KMS-11 (cell line): ENCODE data around the gene LSAMP.

Experiments
- H2AFZ ChIP-seq: fragments of 200-600 bp; sonication (generic); 2 replicates; pipeline ENCODE4 v1.6.1; 2016; ENCODE audit warnings: antibody characterized with exemption, mixed run types, low read depth
- H3K27ac ChIP-seq: fragments of 200-600 bp; sonication (generic); 2 replicates; pipeline ENCODE4 v1.6.1; 2016; ENCODE audit warnings: mild to moderate bottlenecking, mixed run types
- H3K27me3 ChIP-seq: fragments of 200-600 bp; sonication (generic); 2 replicates; pipeline ENCODE4 v1.6.1; 2017; ENCODE audit warnings: mild to moderate bottlenecking, low read depth, mixed run types, moderate library complexity; ENCODE audit not compliant: insufficient read depth
- H3K36me3 ChIP-seq: fragments of 200-600 bp; sonication (generic); 2 replicates; pipeline ENCODE4 v1.6.1; 2017; ENCODE audit warnings: mild to moderate bottlenecking, mixed run types; ENCODE audit not compliant: insufficient read depth
- H3K4me1 ChIP-seq: fragments of 200-600 bp; sonication (generic); 2 replicates; pipeline ENCODE4 v1.6.1; 2016; ENCODE audit warnings: mild to moderate bottlenecking, low read depth, mixed run types; ENCODE audit not compliant: poor library complexity, severe bottlenecking
- H3K4me2 ChIP-seq: fragments of 200-600 bp; sonication (generic); 2 replicates; pipeline ENCODE4 v1.7.0; 2016; ENCODE audit warnings: mild to moderate bottlenecking, mixed run types
- H3K4me3 ChIP-seq: fragments of 200-600 bp; sonication (generic); IDR thresholded peaks from 2 replicates; pipeline ENCODE4 v1.6.1; 2017; ENCODE audit warnings: low read depth, low read length, mixed read lengths; ENCODE audit not compliant: insufficient read depth
- H3K79me2 ChIP-seq: fragments of 200-600 bp; sonication (generic); 2 replicates; pipeline ENCODE4 v1.6.1; 2016; ENCODE audit warnings: low read depth, mixed run types; ENCODE audit not compliant: insufficient read depth
- H3K9ac ChIP-seq: fragments of 200-600 bp; sonication (generic); 2 replicates; pipeline ENCODE4 v1.6.1; 2016; ENCODE audit warnings: mild to moderate bottlenecking, mixed run types
- H4K20me1 ChIP-seq: fragments of 200-600 bp; sonication (generic); 2 replicates; pipeline ENCODE4 v1.6.1; 2016; ENCODE audit warnings: mild to moderate bottlenecking, mixed run types; ENCODE audit not compliant: insufficient read depth
- CTCF ChIP-seq: fragments of 200-600 bp; sonication (generic); conservative IDR thresholded peaks from 2 replicates; pipeline ENCODE4 v1.6.1; 2017; ENCODE audit warnings: low read depth, mild to moderate bottlenecking, antibody characterized with exemption, low read length, moderate library complexity, mixed read lengths

LSAMP gene

GRCh38 chr3:116084999-116085791 is 360.1 kb downstream of the LSAMP start:
- H3K27me3 ChIP-seq: no peaks in the 10 kb centered on the region
- no peaks in the 10 kb centered on the region for H3K36me3 ChIP-seq
- no peak overlapping the region for H3K9ac ChIP-seq
- no peak for TF ChIP-seq CTCF
- H2AFZ ChIP-seq: no peak overlapping the region
- no peak overlapping the region for H3K4me2 ChIP-seq
- no peaks in the 10 kb centered on the region for H3K79me2 ChIP-seq
- H3K4me3 ChIP-seq: no peak overlapping the region
- no peaks in the 10 kb centered on the region for H4K20me1 ChIP-seq
- no peak overlapping the region for H3K27ac ChIP-seq
- H3K4me1 ChIP-seq: no peaks in the 10 kb centered on the region

- H3K79me2 ChIP-seq: no peaks in the 10 kb centered on the region
- H3K4me1 ChIP-seq: no peaks in the 10 kb centered on the region
- H3K27me3 ChIP-seq: no peaks in the 10 kb centered on the region
- no peak overlapping the region for H3K4me2 ChIP-seq
- no peak overlapping the region for H3K4me3 ChIP-seq
- H4K20me1 ChIP-seq: no peaks in the 10 kb centered on the region
- no peak overlapping the region for H3K9ac ChIP-seq
- TF ChIP-seq CTCF: no peak
- no peak overlapping the region for H3K27ac ChIP-seq
- no peak overlapping the region for H2AFZ ChIP-seq
- H3K36me3 ChIP-seq: no peaks in the 10 kb centered on the region
Measured at GRCh38 chr3:116083683-116084082, 361.6 kb downstream of the LSAMP start.

- Histone ChIP-seq H3K9ac (no peak overlapping the region), H3K36me3 (no peaks in the 10 kb centered on the region), H3K4me2 (no peak overlapping the region), H3K4me1 (no peaks in the 10 kb centered on the region), H2AFZ (no peak overlapping the region), H3K27ac (no peak overlapping the region), H3K4me3 (no peak overlapping the region), H3K79me2 (no peaks in the 10 kb centered on the region), H3K27me3 (no peaks in the 10 kb centered on the region), H4K20me1 (no peaks in the 10 kb centered on the region)
- no peak for TF ChIP-seq CTCF
Measured at GRCh38 chr3:116078561-116078960, 366.7 kb downstream of the LSAMP start.

GRCh38 chr3:116077557-116077956 is 367.7 kb downstream of the LSAMP start:
- H4K20me1 ChIP-seq: no peaks in the 10 kb centered on the region
- no peaks in the 10 kb centered on the region for H3K79me2 ChIP-seq
- H3K4me3 ChIP-seq: no peak overlapping the region
- H3K9ac ChIP-seq: no peak overlapping the region
- no peak overlapping the region for H3K27ac ChIP-seq
- no peaks in the 10 kb centered on the region for H3K36me3 ChIP-seq
- H2AFZ ChIP-seq: no peak overlapping the region
- no peak overlapping the region for H3K4me2 ChIP-seq
- H3K27me3 ChIP-seq: no peaks in the 10 kb centered on the region
- TF ChIP-seq CTCF: no peak
- no peaks in the 10 kb centered on the region for H3K4me1 ChIP-seq
